Jurkat, Clone E6-1 (cell line): ENCODE results near the gene ENO3. TPM values are rescaled to one million over a fixed set of nuclear protein-coding genes. Genes with fewer than 3 reads are reported as not detected.
"Not testable (repeated sequence)": the region's sequence is repeated elsewhere in the genome, so short reads cannot be mapped to it uniquely, and the experiment has no call there.

Experiments
- DNase-seq: peaks from one replicate; pipeline ENCODE4 v3.0.0-alpha.2; 2011; ENCODE audit warnings: low read depth, low spot score
- H3K4me3 ChIP-seq: 2 replicates; pipeline ENCODE4 v1.5.1; 2011; ENCODE audit warnings: mild to moderate bottlenecking, low read length, control low read depth, moderate library complexity
- polyA plus RNA-seq: library from polyadenylated mRNA; unstranded; fragments of >200 nt; gene quantifications from one replicate; pipeline ENCODE4 v1.2.1, GENCODE V29; 2012; ENCODE audit warnings: missing spikeins; ENCODE audit not compliant: insufficient read length, insufficient read depth

Gene ENO3
- 63.2 TPM for polyA plus RNA-seq

DNA sequence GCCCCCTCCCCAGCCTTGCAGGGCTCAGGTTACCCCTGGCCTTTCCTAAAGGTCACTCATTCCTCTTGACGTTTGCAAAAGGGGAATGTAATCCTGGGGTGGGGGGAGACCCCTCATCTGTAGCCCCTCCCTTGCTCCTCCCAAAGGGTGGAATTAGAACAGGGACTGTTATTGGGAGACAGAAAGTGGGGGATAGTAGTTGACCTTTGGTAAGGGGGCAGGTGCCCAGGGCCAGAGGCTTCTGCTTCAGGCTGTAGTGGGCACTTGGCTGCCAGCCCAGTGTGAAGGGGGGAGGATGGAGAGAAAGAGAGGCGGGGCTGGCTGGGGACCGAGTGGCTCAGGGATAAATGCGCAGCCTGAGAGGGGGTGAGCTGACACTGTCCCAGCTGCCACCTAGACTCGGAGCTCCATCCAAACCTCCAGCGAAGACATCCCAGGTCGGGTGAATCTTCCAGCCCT, at the start of gene ENO3:
TSS of gene ENO3 (plus strand) at position 374 of the 459 bp plus-strand sequence. CDS start 711 bp downstream, outside the sequence.
- DNase-seq = no peak
- H3K4me3 ChIP-seq = peak within 1 kb of the TSS; percentile 92

GRCh38 chr17:4901648-4902344, 49.1 kb upstream of the ENO3 start:
- H3K4me3 ChIP-seq = no peak overlapping the region
- DNase-seq = no peak

GRCh38 chr17:4902540-4902939, 48.4 kb upstream of the ENO3 start:
- no peak for DNase-seq
- no peak overlapping the region for H3K4me3 ChIP-seq

DNA sequence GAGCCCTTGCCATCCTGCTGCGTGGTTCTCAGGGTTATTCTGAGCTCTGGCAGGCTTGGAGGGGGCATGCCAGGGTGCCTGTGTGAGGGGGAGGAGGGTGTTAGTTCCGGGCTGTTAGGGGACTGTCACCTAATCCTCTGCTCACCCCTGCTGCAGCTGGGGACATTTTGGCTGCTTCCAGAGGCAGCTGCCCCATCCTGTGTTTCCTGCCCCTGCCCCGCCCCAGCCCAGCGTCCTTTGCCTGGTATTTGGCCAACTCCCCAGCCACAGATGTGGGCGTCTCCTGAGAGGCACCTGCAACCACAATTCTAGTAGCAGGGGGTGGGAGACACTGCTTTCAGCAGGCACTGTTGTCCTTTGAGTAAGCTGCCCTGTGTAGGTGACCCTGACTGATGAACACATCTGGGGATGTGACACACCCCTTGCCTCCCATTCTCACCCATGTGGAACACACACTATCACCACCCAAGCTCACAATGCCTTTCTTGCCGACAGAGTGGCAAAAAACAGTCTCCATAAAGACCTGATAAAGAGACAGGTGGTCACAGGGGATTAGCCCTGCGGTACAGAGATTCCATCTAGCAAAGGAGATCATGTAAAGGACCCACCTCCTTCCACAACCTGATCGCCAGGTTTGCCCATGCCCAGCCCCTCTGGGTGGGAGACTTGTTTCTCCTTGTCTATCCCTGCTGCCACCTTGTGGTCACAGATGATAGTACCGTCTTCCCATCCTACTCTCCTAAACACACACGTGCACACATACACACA, 47.7 kb upstream of the ENO3 start, which contains the start of gene CHRNE:
TSS of gene CHRNE (minus strand) at position 48 of the 768 bp plus-strand sequence. CDS start at position 13, 35 bp downstream.
- peak within 1 kb of the TSS; percentile 24 for H3K4me3 ChIP-seq
- DNase-seq = peak; percentile 86

GRCh38 chr17:4906642-4907041, 44.3 kb upstream of the ENO3 start:
- not testable (repeated sequence) for DNase-seq, H3K4me3 ChIP-seq

DNA sequence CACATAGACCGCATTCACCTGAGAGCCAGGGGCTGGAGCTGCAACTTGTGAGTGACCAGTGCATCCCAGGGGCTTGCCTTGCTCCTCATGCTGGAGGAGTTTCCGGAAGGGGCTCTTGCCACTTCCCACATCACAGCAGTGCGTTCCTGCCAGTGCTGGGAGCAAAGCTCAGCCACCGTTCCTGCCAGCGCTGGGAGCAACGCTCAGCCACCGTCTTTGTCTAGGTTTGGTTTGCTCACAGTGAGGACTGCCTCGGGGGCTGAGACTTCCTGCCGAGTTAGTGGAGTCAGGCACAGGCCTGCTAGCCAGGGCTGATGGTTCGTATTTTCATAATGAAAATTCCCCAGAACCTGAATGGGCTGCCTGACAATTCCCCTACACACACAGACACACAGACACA, 42.6 kb upstream of the ENO3 start:
- peak; percentile 24 for DNase-seq
- H3K4me3 ChIP-seq = no peak overlapping the region

GRCh38 chr17:4908711-4909496, 42.0 kb upstream of the ENO3 start:
- DNase-seq = peak; percentile 36
- H3K4me3 ChIP-seq = no peak overlapping the region

DNA sequence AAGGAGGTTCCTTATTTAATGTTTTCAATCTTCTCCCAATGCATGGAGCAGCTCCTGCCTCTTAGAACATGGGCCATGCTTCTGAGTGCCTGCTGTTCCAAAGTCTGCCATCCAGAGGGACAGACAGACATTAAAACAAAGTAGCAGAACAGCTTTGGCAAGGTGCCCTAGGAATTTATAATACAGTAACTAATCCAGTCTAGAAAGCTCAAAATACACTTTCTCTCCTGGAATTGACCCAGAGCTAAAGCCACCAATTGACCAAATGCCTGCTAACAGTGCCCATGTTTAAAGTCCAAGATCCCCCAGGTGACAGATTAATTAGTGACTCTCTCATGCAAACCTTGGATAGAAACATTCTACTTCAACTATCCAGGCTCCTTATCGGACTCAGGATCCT, 36.9 kb upstream of the ENO3 start:
- no peak overlapping the region for H3K4me3 ChIP-seq
- no peak for DNase-seq

- not testable (repeated sequence) for H3K4me3 ChIP-seq, DNase-seq
Observed at GRCh38 chr17:4914551-4914950, 36.4 kb upstream of the ENO3 start.

GRCh38 chr17:4919511-4920047, 31.3 kb upstream of the ENO3 start:
- no peak for DNase-seq

GRCh38 chr17:4920351-4921048, 30.4 kb upstream of the ENO3 start:
- H3K4me3 ChIP-seq = no peak overlapping the region
- DNase-seq = no peak

More at GRCh38 chr17:4919511-4920047, 31.3 kb upstream of the ENO3 start:
- no peak overlapping the region for H3K4me3 ChIP-seq

- no peak overlapping the region for H3K4me3 ChIP-seq
- no peak for DNase-seq
Observed at GRCh38 chr17:4921320-4921719, 29.6 kb upstream of the ENO3 start.

DNA sequence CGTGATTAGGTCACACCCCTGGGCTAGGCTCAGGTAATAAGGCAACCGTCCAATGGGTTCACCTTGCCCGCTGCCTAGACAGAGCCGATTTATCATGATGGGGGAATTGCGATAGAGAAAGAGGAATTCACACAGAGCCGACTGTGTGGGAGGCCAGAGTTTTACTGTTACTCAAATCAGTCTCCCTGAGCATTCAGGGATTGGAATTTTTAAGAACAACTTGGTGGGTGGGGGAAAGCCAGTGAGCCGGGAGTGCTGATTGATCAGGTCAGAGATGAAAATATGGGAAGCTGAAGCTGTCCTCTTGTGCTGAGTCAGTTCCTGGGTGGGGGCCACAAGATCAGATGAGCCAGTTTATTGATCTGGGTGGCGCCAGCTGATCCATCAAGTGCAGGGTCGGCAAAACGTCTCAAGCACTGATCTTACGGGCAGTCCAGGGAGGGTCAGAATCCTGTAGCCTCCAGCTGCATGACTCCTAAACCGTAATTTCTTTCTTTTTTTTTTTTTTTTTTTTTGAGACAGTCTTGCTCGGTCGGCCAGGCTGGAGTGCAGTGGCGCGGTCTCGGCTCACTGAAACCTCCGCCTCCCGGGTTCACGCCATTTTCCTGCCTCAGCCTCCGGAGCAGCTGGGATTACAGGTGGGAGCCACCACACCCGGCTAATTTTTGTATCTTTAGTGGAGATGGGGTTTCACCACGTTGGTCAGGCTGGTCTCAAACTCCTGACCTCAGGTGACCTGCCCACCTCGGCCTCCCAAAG, 24.2 kb upstream of the ENO3 start:
- not testable (repeated sequence) for H3K4me3 ChIP-seq, DNase-seq

GRCh38 chr17:4928881-4929280, 22.0 kb upstream of the ENO3 start:
- H3K4me3 ChIP-seq = no peak overlapping the region
- DNase-seq = no peak

- no peak for DNase-seq
- no peak within 1 kb of the TSS for H3K4me3 ChIP-seq
Observed at GRCh38 chr17:4931963-4932362, 19.0 kb upstream of the ENO3 start, which contains the start of gene GP1BA. GP1BA (plus strand) TSS chr17:4932277; CDS start chr17:4932605, 328 bp downstream.

DNA sequence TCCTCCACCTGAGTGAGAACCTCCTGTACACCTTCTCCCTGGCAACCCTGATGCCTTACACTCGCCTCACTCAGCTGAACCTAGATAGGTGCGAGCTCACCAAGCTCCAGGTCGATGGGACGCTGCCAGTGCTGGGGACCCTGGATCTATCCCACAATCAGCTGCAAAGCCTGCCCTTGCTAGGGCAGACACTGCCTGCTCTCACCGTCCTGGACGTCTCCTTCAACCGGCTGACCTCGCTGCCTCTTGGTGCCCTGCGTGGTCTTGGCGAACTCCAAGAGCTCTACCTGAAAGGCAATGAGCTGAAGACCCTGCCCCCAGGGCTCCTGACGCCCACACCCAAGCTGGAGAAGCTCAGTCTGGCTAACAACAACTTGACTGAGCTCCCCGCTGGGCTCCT, 18.2 kb upstream of the ENO3 start:
- no peak overlapping the region for H3K4me3 ChIP-seq
- no peak for DNase-seq

- DNase-seq = no peak
- H3K4me3 ChIP-seq = no peak overlapping the region
Observed at GRCh38 chr17:4933646-4934045, 17.3 kb upstream of the ENO3 start.
